DND-41 (cell line): ENCODE results near the gene EFCAB11.

ENCODE experiments used
- ATAC-seq: fragments of 200-7000 bp; cut with Tn5 transposase; 3 replicates; pipeline ENCODE4 v1.9.1; 2021; ENCODE audit warnings: low read depth; ENCODE audit not compliant: insufficient read depth
- DNase-seq: peaks from one replicate; pipeline ENCODE4 v3.0.0-alpha.2; 2020
- H2AFZ ChIP-seq: 2 replicates; pipeline ENCODE4 v1.6.0; 2012; ENCODE audit warnings: low read depth, low read length
- H3K27ac ChIP-seq: 2 replicates; pipeline ENCODE4 v1.5.1; 2012; ENCODE audit warnings: low read length, inconsistent platforms
- H3K27me3 ChIP-seq: fragments of 200-600 bp; sonication (generic); 2 replicates; pipeline ENCODE4 v1.6.0; 2012; ENCODE audit warnings: low read length, mild to moderate bottlenecking, inconsistent platforms; ENCODE audit not compliant: insufficient read depth, poor library complexity
- H3K36me3 ChIP-seq: 2 replicates; pipeline ENCODE4 v1.5.1; 2012; ENCODE audit warnings: low read length, inconsistent platforms; ENCODE audit not compliant: insufficient read depth
- H3K4me1 ChIP-seq: 2 replicates; pipeline ENCODE4 v1.5.1; 2012; ENCODE audit warnings: mild to moderate bottlenecking, low read length; ENCODE audit not compliant: insufficient read depth
- H3K4me2 ChIP-seq: 2 replicates; pipeline ENCODE4 v1.6.0; 2012; ENCODE audit warnings: mild to moderate bottlenecking, moderate library complexity, low read length, inconsistent platforms; ENCODE audit not compliant: insufficient read depth
- H3K4me3 ChIP-seq, 2 experiments: fragments of 200-600 bp in 1 of 2; shearing (Covaris generic) in 1 of 2; 2 replicates each; pipeline ENCODE4 v1.5.1; 2012 to 2016; ENCODE audit warnings: inconsistent platforms in 2 of 2, low read length in 2 of 2, mild to moderate bottlenecking in 2 of 2, low read depth in 1 of 2, moderate library complexity in 1 of 2
- H3K79me2 ChIP-seq: 2 replicates; pipeline ENCODE4 v1.6.0; 2012; ENCODE audit warnings: low read length, inconsistent platforms; ENCODE audit not compliant: insufficient read depth
- H3K9ac ChIP-seq: 2 replicates; pipeline ENCODE4 v1.6.0; 2012; ENCODE audit warnings: low read depth, mild to moderate bottlenecking, inconsistent platforms, low read length, moderate library complexity
- H3K9me3 ChIP-seq: 2 replicates; pipeline ENCODE4 v1.5.1; 2012; ENCODE audit warnings: low read length, moderate library complexity, mild to moderate bottlenecking, inconsistent platforms; ENCODE audit not compliant: insufficient read depth, severe bottlenecking
- H4K20me1 ChIP-seq: 2 replicates; pipeline ENCODE4 v1.6.0; 2012; ENCODE audit warnings: low read length; ENCODE audit not compliant: insufficient read depth
- CTCF ChIP-seq: IDR thresholded peaks from 2 replicates; pipeline ENCODE4 v1.5.1; 2012; ENCODE audit warnings: borderline replicate concordance, low read length, moderate library complexity, mild to moderate bottlenecking; ENCODE audit not compliant: poor library complexity, severe bottlenecking; ENCODE audit errors: extremely low read depth
- EZH2 ChIP-seq: IDR thresholded peaks from 3 replicates; pipeline ENCODE4 v1.6.1; 2012; ENCODE audit warnings: borderline replicate concordance, low read depth, mild to moderate bottlenecking, moderate library complexity, low read length, inconsistent platforms; ENCODE audit not compliant: severe bottlenecking

The EFCAB11 gene

GRCh38 chr14:89807892-89808291 is 146.6 kb downstream of the EFCAB11 start:
- Histone ChIP-seq H3K9me3 (no peaks in the 10 kb centered on the region), H2AFZ (no peak overlapping the region), H3K4me1 (no peaks in the 10 kb centered on the region), H3K36me3 (no peaks in the 10 kb centered on the region), H3K4me2 (no peak overlapping the region), H3K9ac (no peak overlapping the region), H3K27me3 (no peaks in the 10 kb centered on the region), H4K20me1 (no peaks in the 10 kb centered on the region), H3K79me2 (no peaks in the 10 kb centered on the region), H3K27ac (no peak overlapping the region), H3K4me3 (no peak overlapping the region)
- no peak for ATAC-seq
- DNase-seq, result no peak
- TF ChIP-seq EZH2 (no peak), CTCF (no peak)

- Histone ChIP-seq H3K9ac (no peak overlapping the region), H3K4me1 (no peaks in the 10 kb centered on the region), H2AFZ (no peak overlapping the region), H3K27ac (no peak overlapping the region), H3K9me3 (no peaks in the 10 kb centered on the region), H3K27me3 (no peaks in the 10 kb centered on the region), H3K4me3 (no peak overlapping the region), H3K79me2 (no peaks in the 10 kb centered on the region), H3K4me2 (no peak overlapping the region), H3K36me3 (no peaks in the 10 kb centered on the region), H4K20me1 (no peaks in the 10 kb centered on the region)
- TF ChIP-seq CTCF (no peak), EZH2 (no peak)
- no peak for ATAC-seq
- DNase-seq, result no peak
Measured at GRCh38 chr14:89807151-89807550, 147.4 kb downstream of the EFCAB11 start.

GRCh38 chr14:89806451-89806850 is 148.1 kb downstream of the EFCAB11 start:
- Histone ChIP-seq H3K9me3 (no peaks in the 10 kb centered on the region), H3K4me3 (no peak overlapping the region), H3K36me3 (no peaks in the 10 kb centered on the region), H4K20me1 (no peaks in the 10 kb centered on the region), H3K4me1 (no peaks in the 10 kb centered on the region), H3K9ac (no peak overlapping the region), H3K79me2 (no peaks in the 10 kb centered on the region), H2AFZ (no peak overlapping the region), H3K27ac (no peak overlapping the region), H3K4me2 (no peak overlapping the region), H3K27me3 (no peaks in the 10 kb centered on the region)
- TF ChIP-seq EZH2 (no peak), CTCF (no peak)
- DNase-seq (no peak), ATAC-seq (no peak)

- Histone ChIP-seq H3K9me3 (no peaks in the 10 kb centered on the region), H3K4me1 (no peaks in the 10 kb centered on the region), H3K9ac (no peak overlapping the region), H3K27me3 (no peaks in the 10 kb centered on the region), H3K36me3 (no peaks in the 10 kb centered on the region), H4K20me1 (no peaks in the 10 kb centered on the region), H3K79me2 (no peaks in the 10 kb centered on the region), H3K4me3 (no peak overlapping the region), H3K4me2 (no peak overlapping the region), H3K27ac (no peak overlapping the region), H2AFZ (no peak overlapping the region)
- ATAC-seq (no peak), DNase-seq (no peak)
- TF ChIP-seq EZH2 (no peak), CTCF (no peak)
Measured at GRCh38 chr14:89805501-89805900, 149.0 kb downstream of the EFCAB11 start.
